HepG2 (cell line): Measurements from ENCODE around the gene ARHGDIA. TPM values are rescaled to one million over a fixed set of nuclear protein-coding genes. Genes with fewer than 3 reads are reported as not detected.

Experiments
- AGO2 ChIP-seq: fragments of 200-400 bp; formaldehyde crosslinking; optimal IDR thresholded peaks from 2 replicates; pipeline ENCODE3; 2017; ENCODE audit warnings: mild to moderate bottlenecking, low read depth, low read length, moderate library complexity
- CREM ChIP-seq, 2 experiments: sonication (generic) in 1 of 2; formaldehyde crosslinking in 1 of 2; IDR thresholded peaks; 2 replicates each; pipeline versions ENCODE4 v1.4.0 to v1.6.1; 2016 to 2020; ENCODE audit warnings: antibody characterized with exemption in 1 of 2, mild to moderate bottlenecking in 1 of 2, missing genetic modification reagents in 1 of 2
- EED ChIP-seq: sonication (generic); formaldehyde crosslinking; IDR thresholded peaks from 2 replicates; pipeline ENCODE4 v1.5.0; 2020; ENCODE audit warnings: mild to moderate bottlenecking, missing genetic modification reagents
- FOXC1 ChIP-seq: sonication (generic); formaldehyde crosslinking; IDR thresholded peaks from 2 replicates; pipeline ENCODE4 v1.8.0; 2022; ENCODE audit warnings: mild to moderate bottlenecking, missing genetic modification reagents, borderline replicate concordance
- HMGXB3 ChIP-seq: sonication (generic); formaldehyde crosslinking; IDR thresholded peaks from 2 replicates; pipeline ENCODE4 v1.4.0; 2020; ENCODE audit warnings: missing genetic modification reagents, borderline replicate concordance
- JUN ChIP-seq: sonication (generic); formaldehyde crosslinking; IDR thresholded peaks from 2 replicates; pipeline ENCODE4 v1.4.0; 2020; ENCODE audit warnings: mild to moderate bottlenecking, missing genetic modification reagents
- MNT ChIP-seq: fragments of 450-650 bp; IDR thresholded peaks from 2 replicates; pipeline ENCODE4 v1.6.1; 2016
- NCOA1 ChIP-seq: sonication (generic); formaldehyde crosslinking; IDR thresholded peaks from 2 replicates; pipeline ENCODE4 v1.9.0; 2021; ENCODE audit warnings: missing genetic modification reagents
- NPAS2 ChIP-seq: sonication (generic); formaldehyde crosslinking; IDR thresholded peaks from 2 replicates; pipeline ENCODE4 v1.8.0; 2022; ENCODE audit warnings: mild to moderate bottlenecking, missing genetic modification reagents, borderline replicate concordance
- SAP130 ChIP-seq: IDR thresholded peaks from 2 replicates; pipeline ENCODE4 v1.6.1; 2016; ENCODE audit warnings: low read depth
- TMF1 ChIP-seq: sonication (generic); formaldehyde crosslinking; IDR thresholded peaks from 2 replicates; pipeline ENCODE4 v1.8.1; 2022; ENCODE audit warnings: low read depth, missing genetic modification reagents
- XRCC5 ChIP-seq: fragments of 200-400 bp; formaldehyde crosslinking; optimal IDR thresholded peaks from 2 replicates; pipeline ENCODE3; 2017; ENCODE audit warnings: mild to moderate bottlenecking, low read length
- YY1 ChIP-seq: IDR thresholded peaks from 2 replicates; pipeline ENCODE4 v1.6.1; 2011; ENCODE audit warnings: low read length, low read depth, moderate library complexity, mild to moderate bottlenecking; ENCODE audit not compliant: insufficient read depth, insufficient replicate concordance
- ZNF430 ChIP-seq: sonication (generic); formaldehyde crosslinking; IDR thresholded peaks from 2 replicates; pipeline ENCODE4 v1.9.0; 2021; ENCODE audit warnings: mild to moderate bottlenecking, missing genetic modification reagents
- ZNF496 ChIP-seq: sonication (generic); formaldehyde crosslinking; IDR thresholded peaks from 2 replicates; pipeline ENCODE4 v1.8.1; 2023; ENCODE audit warnings: mild to moderate bottlenecking, moderate library complexity, missing genetic modification reagents; ENCODE audit not compliant: insufficient replicate concordance
- ZNF501 ChIP-seq: sonication (generic); formaldehyde crosslinking; IDR thresholded peaks from 2 replicates; pipeline ENCODE4 v1.5.1; 2020; ENCODE audit warnings: mild to moderate bottlenecking, moderate library complexity, missing genetic modification reagents
- ZNF605 ChIP-seq: sonication (generic); formaldehyde crosslinking; IDR thresholded peaks from 2 replicates; pipeline ENCODE4 v1.8.0; 2022; ENCODE audit warnings: mild to moderate bottlenecking, missing genetic modification reagents
- ZNF660 ChIP-seq: sonication (generic); formaldehyde crosslinking; IDR thresholded peaks from 2 replicates; pipeline ENCODE4 v1.5.1; 2020; ENCODE audit warnings: mild to moderate bottlenecking, low read depth, missing genetic modification reagents, borderline replicate concordance
- polyA plus RNA-seq, 8 experiments: library from polyadenylated mRNA; depleted of rRNA in 3 of 8; stranded (reverse) in 7 of 8; unstranded in 1 of 8; fragments of >200 nt; fragmentation: Illumina TruSeq in 4 of 8; extraction: Trizol in 4 of 8; gene quantifications; 2 replicates each; pipeline versions ENCODE4 v1.2.1 to v1.2.3, GENCODE V29; 2011 to 2016; ENCODE audit warnings: low read depth in 4 of 8, missing spikeins in 1 of 8, mixed read lengths in 1 of 8; ENCODE audit not compliant: insufficient read depth in 1 of 8
- total RNA-seq, 5 experiments: library from RNA; depleted of rRNA; stranded (reverse); fragments of >200 nt; fragmentation: Illumina TruSeq; extraction: Trizol; gene quantifications; 2 replicates each; pipeline ENCODE4 v1.2.3, GENCODE V29; 2016; ENCODE audit warnings: low read depth in 1 of 5
- TF ChIP-seq, protein P1 (sequence below): sonication (generic); formaldehyde crosslinking; IDR thresholded peaks from 2 replicates; pipeline ENCODE4 v1.9.0; 2022; ENCODE audit warnings: missing genetic modification reagents, mild to moderate bottlenecking, borderline replicate concordance
- TF ChIP-seq, protein P2 (sequence below): IDR thresholded peaks from 2 replicates; pipeline ENCODE4 v1.6.1; 2016; ENCODE audit warnings: mild to moderate bottlenecking, missing biosample characterization, missing genetic modification reagents

ARHGDIA gene
- total and polyA plus RNA-seq, 2 of the 13 experiments (the other 11 are each of a cell fraction or from before 2014, with no cell fraction given): 40.0 to 64.0 TPM

- TF ChIP-seq, protein P1, sequence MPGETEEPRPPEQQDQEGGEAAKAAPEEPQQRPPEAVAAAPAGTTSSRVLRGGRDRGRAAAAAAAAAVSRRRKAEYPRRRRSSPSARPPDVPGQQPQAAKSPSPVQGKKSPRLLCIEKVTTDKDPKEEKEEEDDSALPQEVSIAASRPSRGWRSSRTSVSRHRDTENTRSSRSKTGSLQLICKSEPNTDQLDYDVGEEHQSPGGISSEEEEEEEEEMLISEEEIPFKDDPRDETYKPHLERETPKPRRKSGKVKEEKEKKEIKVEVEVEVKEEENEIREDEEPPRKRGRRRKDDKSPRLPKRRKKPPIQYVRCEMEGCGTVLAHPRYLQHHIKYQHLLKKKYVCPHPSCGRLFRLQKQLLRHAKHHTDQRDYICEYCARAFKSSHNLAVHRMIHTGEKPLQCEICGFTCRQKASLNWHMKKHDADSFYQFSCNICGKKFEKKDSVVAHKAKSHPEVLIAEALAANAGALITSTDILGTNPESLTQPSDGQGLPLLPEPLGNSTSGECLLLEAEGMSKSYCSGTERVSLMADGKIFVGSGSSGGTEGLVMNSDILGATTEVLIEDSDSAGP (CRISPR knock-in tag): 0 out of 2 replicates have a peak, but pooled peaks have one; percentile 7
- no peak for TF ChIP-seq CREM (IDR thresholded peaks at IDR 0.05)
- TF ChIP-seq CREM (CRISPR knock-in tag; IDR thresholded peaks at IDR 0.05): no peak
- TF ChIP-seq YY1: no peak
- TF ChIP-seq XRCC5: no peak
- TF ChIP-seq NPAS2: no peak
- no peak for TF ChIP-seq HMGXB3
- TF ChIP-seq AGO2: peak; percentile 42
- TF ChIP-seq JUN (CRISPR knock-in tag): no peak
- TF ChIP-seq SAP130: peak; percentile 55
- TF ChIP-seq NCOA1: no peak
- TF ChIP-seq MNT: no peak
- TF ChIP-seq ZNF430 (CRISPR knock-in tag): 0 out of 2 replicates have a peak, but pooled peaks have one; percentile 15
- TF ChIP-seq TMF1 (CRISPR knock-in tag): no peak
- no peak; the same call in 1 of the 2 replicates for TF ChIP-seq EED (CRISPR knock-in tag)
- no peak for TF ChIP-seq ZNF496 (CRISPR knock-in tag)
- no peak for TF ChIP-seq ZNF660
- no peak for TF ChIP-seq FOXC1 (CRISPR knock-in tag)
- TF ChIP-seq, protein P2, sequence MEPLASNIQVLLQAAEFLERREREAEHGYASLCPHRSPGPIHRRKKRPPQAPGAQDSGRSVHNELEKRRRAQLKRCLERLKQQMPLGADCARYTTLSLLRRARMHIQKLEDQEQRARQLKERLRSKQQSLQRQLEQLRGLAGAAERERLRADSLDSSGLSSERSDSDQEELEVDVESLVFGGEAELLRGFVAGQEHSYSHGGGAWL: peak; percentile 15; the same call in 1 of the 2 replicates
- 0 out of 2 replicates have a peak, but pooled peaks have one; percentile 37 for TF ChIP-seq ZNF605 (CRISPR knock-in tag)
- peak; percentile 62 for TF ChIP-seq ZNF501
Measured at GRCh38 chr17:81858967-81859905, 11.9 kb downstream of the ARHGDIA start (continued).
